GM23338 (cell line): Measurements from ENCODE around the gene NDUFV2. TPM values are rescaled to one million over a fixed set of nuclear protein-coding genes. Genes with fewer than 3 reads are reported as not detected.
A peak's percentile ranks its signal among the peaks of the same experiment; 100 is the strongest.

Experiments used
- ATAC-seq: fragments of 200-7000 bp; cut with Tn5 transposase; 3 replicates; pipeline ENCODE4 v1.9.1; 2020
- DNase-seq: peaks from one replicate; pipeline ENCODE4 v3.0.0-alpha.2; 2015; ENCODE audit warnings: low spot score
- H2AFZ ChIP-seq: fragments of 200-600 bp; sonication (generic); 2 replicates; pipeline ENCODE4 v1.8.0; 2016; ENCODE audit warnings: antibody characterized with exemption, mild to moderate bottlenecking, moderate library complexity
- H3F3A ChIP-seq: fragments of 200-600 bp; sonication (generic); replicated peaks from 2 replicates; pipeline ENCODE4 v1.8.0; 2017; ENCODE audit warnings: antibody characterized with exemption, mixed run types, low read depth
- H3K27ac ChIP-seq: fragments of 200-600 bp; sonication (generic); 2 replicates; pipeline ENCODE4 v1.6.1; 2016; ENCODE audit warnings: low read depth
- H3K27me3 ChIP-seq: fragments of 200-600 bp; sonication (generic); 2 replicates; pipeline ENCODE4 v1.8.0; 2016; ENCODE audit warnings: mild to moderate bottlenecking, mixed run types, moderate library complexity; ENCODE audit not compliant: insufficient read depth
- H3K36me3 ChIP-seq: fragments of 200-600 bp; sonication (generic); 2 replicates; pipeline ENCODE4 v1.8.0; 2016; ENCODE audit warnings: mild to moderate bottlenecking; ENCODE audit not compliant: insufficient read depth
- H3K4me1 ChIP-seq: fragments of 200-600 bp; sonication (generic); 2 replicates; pipeline ENCODE4 v1.8.0; 2016; ENCODE audit warnings: mild to moderate bottlenecking, moderate library complexity; ENCODE audit not compliant: insufficient read depth
- H3K4me2 ChIP-seq: fragments of 200-600 bp; sonication (generic); 2 replicates; pipeline ENCODE4 v1.7.1; 2017; ENCODE audit warnings: mixed run types
- H3K4me3 ChIP-seq: fragments of 200-600 bp; sonication (generic); 2 replicates; pipeline ENCODE4 v1.6.1; 2016; ENCODE audit warnings: mixed run types
- H3K79me2 ChIP-seq: fragments of 200-600 bp; sonication (generic); replicated peaks from 2 replicates; pipeline ENCODE4 v1.8.0; 2017; ENCODE audit warnings: mild to moderate bottlenecking; ENCODE audit not compliant: insufficient read depth
- H3K9me2 ChIP-seq: fragments of 200-600 bp; sonication (generic); 2 replicates; pipeline ENCODE4 v1.8.0; 2017; ENCODE audit not compliant: insufficient read depth
- H4K20me1 ChIP-seq: fragments of 200-600 bp; sonication (generic); replicated peaks from 2 replicates; pipeline ENCODE4 v1.8.0; 2017; ENCODE audit warnings: mild to moderate bottlenecking; ENCODE audit not compliant: insufficient read depth
- H3K27ac Mint-ChIP-seq: 2 replicates; pipeline ENCODE4 v1.8.0; 2020; ENCODE audit warnings: inconsistent platforms, mild to moderate bottlenecking, moderate library complexity, mixed read lengths
- H3K27me3 Mint-ChIP-seq: 3 replicates; pipeline ENCODE4 v1.8.0; 2022; ENCODE audit warnings: low read depth, mild to moderate bottlenecking, moderate library complexity, mixed read lengths, inconsistent platforms; ENCODE audit not compliant: insufficient read depth, poor library complexity
- H3K36me3 Mint-ChIP-seq: 3 replicates; pipeline ENCODE4 v1.8.0; 2021; ENCODE audit warnings: low read depth, mild to moderate bottlenecking, inconsistent platforms, moderate library complexity, mixed read lengths
- H3K4me1 Mint-ChIP-seq: 3 replicates; pipeline ENCODE4 v1.8.0; 2020; ENCODE audit warnings: mild to moderate bottlenecking, inconsistent platforms, mixed read lengths
- H3K4me3 Mint-ChIP-seq: 3 replicates; pipeline ENCODE4 v1.8.0; 2021; ENCODE audit warnings: moderate library complexity, mild to moderate bottlenecking, inconsistent platforms, mixed read lengths
- H3K9me3 Mint-ChIP-seq: 3 replicates; pipeline ENCODE4 v1.8.0; 2020; ENCODE audit warnings: moderate library complexity, mild to moderate bottlenecking, inconsistent platforms, mixed read lengths
- CREB1 ChIP-seq: fragments of 250-450 bp; sonication (Bioruptor Pico); IDR thresholded peaks from 2 replicates; pipeline ENCODE4 v1.5.0; 2020; ENCODE audit warnings: low read depth, mild to moderate bottlenecking, moderate library complexity
- CTCF ChIP-seq, 2 experiments: fragments of 200-600 bp in 1 of 2; sonication (generic) in 1 of 2; conservative IDR thresholded peaks; 2 replicates each; pipeline versions ENCODE4 v1.5.1 to v1.6.1; 2016 to 2017; ENCODE audit warnings: antibody characterized with exemption in 2 of 2, low read depth in 2 of 2, mild to moderate bottlenecking in 2 of 2, moderate library complexity in 1 of 2
- EZH2 ChIP-seq: fragments of 200-600 bp; sonication (generic); IDR thresholded peaks from one replicate; pipeline ENCODE4 v1.8.0; 2017; ENCODE audit warnings: antibody characterized with exemption, mild to moderate bottlenecking, low read depth; ENCODE audit not compliant: unreplicated experiment
- EZH2phosphoT487 ChIP-seq: fragments of 200-600 bp; sonication (generic); IDR thresholded peaks from one replicate; pipeline ENCODE4 v1.8.1; 2018; ENCODE audit warnings: antibody characterized with exemption; ENCODE audit not compliant: unreplicated experiment
- JUNB ChIP-seq: IDR thresholded peaks from one replicate; pipeline ENCODE4 v1.6.1; 2016; ENCODE audit warnings: antibody characterized with exemption; ENCODE audit not compliant: unreplicated experiment
- NANOG ChIP-seq: IDR thresholded peaks from 2 replicates; pipeline ENCODE4 v1.6.1; 2016; ENCODE audit warnings: antibody characterized with exemption, borderline replicate concordance
- POLR2AphosphoS5 ChIP-seq: IDR thresholded peaks from 2 replicates; pipeline ENCODE4 v1.6.1; 2016; ENCODE audit warnings: antibody characterized with exemption, low read depth
- REST ChIP-seq: IDR thresholded peaks from one replicate; pipeline ENCODE4 v1.6.1; 2018; ENCODE audit warnings: antibody characterized with exemption; ENCODE audit not compliant: unreplicated experiment
- STAT1 ChIP-seq: IDR thresholded peaks from one replicate; pipeline ENCODE4 v1.6.1; 2016; ENCODE audit warnings: antibody characterized with exemption; ENCODE audit not compliant: unreplicated experiment
- ZNF114 ChIP-seq: fragments of 250-450 bp; sonication (Bioruptor Pico); IDR thresholded peaks from 2 replicates; pipeline ENCODE4 v1.5.0; 2020; ENCODE audit warnings: mild to moderate bottlenecking, moderate library complexity
- polyA plus RNA-seq: library from polyadenylated mRNA; unstranded; fragments of >200 nt; fragmentation: Nextera tagmentation; extraction: Ambion mirVana; gene quantifications from 2 replicates; pipeline ENCODE4 v1.2.1, GENCODE V29; 2016
- total RNA-seq: library from RNA; depleted of rRNA; stranded (reverse); fragments of >200 nt; shearing (Covaris generic); gene quantifications from 2 replicates; pipeline ENCODE4 v1.2.3, GENCODE V29; 2014
- TF ChIP-seq, protein P1 (sequence below): IDR thresholded peaks from 2 replicates; pipeline ENCODE4 v1.6.1; 2016; ENCODE audit warnings: antibody characterized with exemption

Gene NDUFV2
- total and polyA plus RNA-seq, 2 experiments from 2014 or later, result 157 to 577 TPM

DNA sequence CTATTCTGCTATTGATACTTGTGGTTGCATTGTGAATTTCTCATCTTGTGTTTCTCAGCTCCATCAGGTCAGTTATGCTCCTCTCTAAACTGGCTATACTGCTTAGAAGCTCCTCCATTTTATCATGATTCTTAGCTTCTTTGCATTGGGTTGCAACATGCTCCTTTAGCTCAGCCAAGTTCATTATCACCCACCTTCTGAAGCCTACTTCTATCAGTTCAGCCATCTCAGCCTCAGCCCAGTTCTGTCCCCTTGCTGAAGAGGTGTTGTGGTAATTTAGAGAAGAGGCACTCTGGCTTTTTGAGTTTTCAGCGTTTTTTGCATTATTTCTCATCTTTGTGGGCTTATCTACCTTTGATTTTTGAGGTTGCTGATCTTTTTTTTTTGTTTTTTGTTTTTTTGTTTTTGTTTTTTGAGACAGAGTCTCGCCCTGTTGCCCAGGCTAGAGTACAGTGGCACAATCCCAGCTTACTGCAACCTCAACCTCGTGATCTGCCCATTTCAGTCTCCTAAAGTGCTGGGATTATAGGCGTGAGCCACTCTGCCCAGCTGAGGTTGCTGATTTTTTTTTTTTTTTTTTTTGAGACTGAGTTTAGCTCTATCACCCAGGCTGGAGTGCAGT, 70.1 kb downstream of the NDUFV2 start (continued):
- TF ChIP-seq, protein P1, sequence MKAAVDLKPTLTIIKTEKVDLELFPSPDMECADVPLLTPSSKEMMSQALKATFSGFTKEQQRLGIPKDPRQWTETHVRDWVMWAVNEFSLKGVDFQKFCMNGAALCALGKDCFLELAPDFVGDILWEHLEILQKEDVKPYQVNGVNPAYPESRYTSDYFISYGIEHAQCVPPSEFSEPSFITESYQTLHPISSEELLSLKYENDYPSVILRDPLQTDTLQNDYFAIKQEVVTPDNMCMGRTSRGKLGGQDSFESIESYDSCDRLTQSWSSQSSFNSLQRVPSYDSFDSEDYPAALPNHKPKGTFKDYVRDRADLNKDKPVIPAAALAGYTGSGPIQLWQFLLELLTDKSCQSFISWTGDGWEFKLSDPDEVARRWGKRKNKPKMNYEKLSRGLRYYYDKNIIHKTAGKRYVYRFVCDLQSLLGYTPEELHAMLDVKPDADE, result no peak
- no peak for TF ChIP-seq EZH2

- Histone ChIP-seq H3K79me2 (peaks cover 89% of the 10 kb centered on the region), H3K4me1 (no peaks in the 10 kb centered on the region), H3K27ac (no peak overlapping the region), H3K9me2 (peaks cover 4% of the 10 kb centered on the region; the same call in 1 of the 2 replicates), H3K36me3 (no peaks in the 10 kb centered on the region), H3K4me2 (no peak overlapping the region), H3K27me3 (no peaks in the 10 kb centered on the region), H4K20me1 (no peaks in the 10 kb centered on the region; the same call in 1 of the 2 replicates), H3K4me3 (no peak overlapping the region), H2AFZ (no peak overlapping the region), H3F3A (no peaks in the 10 kb centered on the region)
- TF ChIP-seq POLR2AphosphoS5, result no peak
- TF ChIP-seq CTCF (conservative IDR thresholded peaks at IDR 0.05; ENCODE audit: low read depth in 2 of 2), result no peak
- TF ChIP-seq, protein P1, result no peak
- no peak for TF ChIP-seq EZH2
- TF ChIP-seq EZH2phosphoT487, result no peak
- H3K4me3 Mint-ChIP-seq, result no peak overlapping the region
- H3K36me3 Mint-ChIP-seq, result peaks cover 27% of the 10 kb centered on the region
- DNase-seq, result no peak
- H3K9me3 Mint-ChIP-seq, result peaks cover 13% of the 10 kb centered on the region; the same call in 2 of the 3 replicates
- H3K27me3 Mint-ChIP-seq, result peaks cover 3% of the 10 kb centered on the region
- ATAC-seq, result no peak
- H3K27ac Mint-ChIP-seq, result no peak overlapping the region
- peaks cover 2% of the 10 kb centered on the region; the same call in 1 of the 3 replicates for H3K4me1 Mint-ChIP-seq
Measured at GRCh38 chr18:9173770-9174233, 71.3 kb downstream of the NDUFV2 start.

DNA sequence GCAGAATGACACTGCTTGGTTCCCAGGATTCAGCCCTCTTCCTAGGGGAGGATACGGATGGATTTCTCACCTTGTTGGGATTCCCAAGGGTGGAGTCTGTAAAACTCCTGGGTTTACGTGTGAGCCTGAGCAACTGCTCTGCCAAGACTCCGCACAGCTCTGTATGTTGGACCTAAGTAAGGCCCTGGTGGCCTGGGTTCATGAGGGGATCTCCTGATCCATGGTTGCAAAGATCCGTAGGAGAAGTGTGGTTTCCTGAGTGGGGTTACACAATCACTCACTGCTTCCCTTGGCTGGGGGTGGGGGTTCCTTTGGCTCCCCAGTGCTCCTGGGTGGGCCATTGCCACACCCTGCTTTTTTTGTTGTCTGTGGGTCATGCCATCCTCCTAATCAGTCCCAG, 71.8 kb downstream of the NDUFV2 start:
- Histone ChIP-seq H2AFZ (no peak overlapping the region), H3K27ac (no peak overlapping the region), H3K9me2 (peaks cover 4% of the 10 kb centered on the region; the same call in 1 of the 2 replicates), H3K4me3 (no peak overlapping the region), H4K20me1 (no peaks in the 10 kb centered on the region; the same call in 1 of the 2 replicates), H3K36me3 (no peaks in the 10 kb centered on the region), H3K4me1 (no peaks in the 10 kb centered on the region), H3K4me2 (no peak overlapping the region), H3K27me3 (no peaks in the 10 kb centered on the region), H3F3A (no peaks in the 10 kb centered on the region), H3K79me2 (peaks cover 89% of the 10 kb centered on the region)
- Mint-ChIP-seq H3K4me1 (peaks cover 2% of the 10 kb centered on the region; the same call in 1 of the 3 replicates), H3K36me3 (peaks cover 27% of the 10 kb centered on the region), H3K27ac (0 out of 2 replicates have a peak overlapping the region, but pooled peaks have one; percentile 23), H3K27me3 (peaks cover 3% of the 10 kb centered on the region), H3K4me3 (no peak overlapping the region), H3K9me3 (peaks cover 13% of the 10 kb centered on the region; the same call in 2 of the 3 replicates)
- DNase-seq, result no peak
- ATAC-seq, result no peak
- no peak for TF ChIP-seq POLR2AphosphoS5
- no peak for TF ChIP-seq JUNB
- TF ChIP-seq CREB1 (CRISPR knock-in tag), result no peak
- TF ChIP-seq REST, result no peak
- TF ChIP-seq NANOG, result no peak
- no peak for TF ChIP-seq EZH2
- TF ChIP-seq STAT1, result no peak
- no peak for TF ChIP-seq ZNF114 (CRISPR knock-in tag)
- TF ChIP-seq, protein P1, result no peak
